HepG2 (cell line): Measurements from ENCODE around the gene TRAPPC12. TPM values are rescaled to one million over a fixed set of nuclear protein-coding genes. Genes with fewer than 3 reads are reported as not detected.

Experiments
- ATAC-seq: fragments of 200-7000 bp; cut with Tn5 transposase; 3 replicates; pipeline ENCODE4 v1.9.1; 2020; ENCODE audit warnings: mild to moderate bottlenecking, moderate library complexity
- BruUV-seq: library from RNA; stranded (reverse); fragments of 400-500 nt; replicated peaks from 2 replicates; lab custom pipeline; 2021; lab: Mats Ljungman, UMichigan
- CTCF ChIA-PET: fragments of 300-600 bp; formaldehyde crosslinking; extraction: SDS; loops from one replicate; lab custom pipeline; 2021; ENCODE audit warnings: low total read pairs, inconsistent platforms, low intra/inter-chr PET ratio; lab: Yijun Ruan, JAX
- POLR2A ChIA-PET: fragments of 350-600 bp; sonication (Branson Sonifier 250); formaldehyde crosslinking; loops from one replicate; lab custom pipeline; 2020; ENCODE audit warnings: antibody characterized with exemption, inconsistent platforms; lab: Yijun Ruan, JAX
- DNase-seq: peaks from one replicate; pipeline ENCODE4 v3.0.0-alpha.2; 2015; ENCODE audit warnings: low spot score
- FAIRE-seq: peaks from 3 replicates; lab custom pipeline; 2011; peaks lifted over from hg19 to GRCh38; lab: Jason Lieb, UNC
- H2AFZ ChIP-seq: one replicate; pipeline ENCODE4 v1.6.1; 2011; ENCODE audit warnings: low read length, inconsistent platforms
- H3K27ac ChIP-seq: fragments of 300-600 bp; 3 replicates; pipeline ENCODE4 v1.8.0; 2011; ENCODE audit warnings: mixed run types, mild to moderate bottlenecking, mixed read lengths, low read length, inconsistent platforms; ENCODE audit not compliant: insufficient read depth; ENCODE audit errors: extremely low read length
- H3K27me3 ChIP-seq, 2 experiments: fragments of 200-600 bp in 1 of 2; 2 replicates in 1 of 2; 3 replicates in 1 of 2; pipeline versions ENCODE4 v1.6.0 to v1.8.0; 2011; ENCODE audit warnings: low read length in 2 of 2, mild to moderate bottlenecking in 2 of 2, moderate library complexity in 2 of 2, inconsistent platforms in 1 of 2; ENCODE audit not compliant: insufficient read depth in 2 of 2, control insufficient read depth in 1 of 2
- H3K36me3 ChIP-seq, 2 experiments: fragments of 200-600 bp in 1 of 2; replicated peaks in 1 of 2; 2 replicates in 1 of 2; 3 replicates in 1 of 2; pipeline versions ENCODE4 v1.5.1 to v1.8.0; 2011; ENCODE audit warnings: low read length in 2 of 2, inconsistent platforms in 1 of 2; ENCODE audit not compliant: insufficient read depth in 2 of 2, control insufficient read depth in 1 of 2
- H3K4me1 ChIP-seq: 2 replicates; pipeline ENCODE4 v1.5.1; 2012; ENCODE audit warnings: low read length, inconsistent platforms; ENCODE audit not compliant: insufficient read depth
- H3K4me2 ChIP-seq: 2 replicates; pipeline ENCODE4 v1.6.0; 2011; ENCODE audit warnings: low read depth, low read length, inconsistent platforms
- H3K4me3 ChIP-seq, 3 experiments: fragments of 200-600 bp in 1 of 3; sonication (generic), shearing (Covaris generic) in 1 of 3; replicated peaks in 1 of 3; 2 replicates each; pipeline ENCODE4 v1.5.1; 2011 to 2016; ENCODE audit warnings: low read length in 3 of 3, inconsistent platforms in 2 of 3, low read depth in 2 of 3, mild to moderate bottlenecking in 2 of 3, control low read depth in 1 of 3, mixed read lengths in 1 of 3; ENCODE audit not compliant: insufficient read depth in 1 of 3
- H3K79me2 ChIP-seq: one replicate; pipeline ENCODE4 v1.6.1; 2011; ENCODE audit warnings: low read length, inconsistent platforms; ENCODE audit not compliant: insufficient read depth
- H3K9ac ChIP-seq: 2 replicates; pipeline ENCODE4 v1.6.0; 2011; ENCODE audit warnings: mild to moderate bottlenecking, low read depth, low read length, inconsistent platforms; ENCODE audit not compliant: insufficient read depth
- H3K9me3 ChIP-seq: 2 replicates; pipeline ENCODE4 v1.5.1; 2012; ENCODE audit warnings: mild to moderate bottlenecking, low read length
- H4K20me1 ChIP-seq: 2 replicates; pipeline ENCODE4 v1.6.0; 2011; ENCODE audit warnings: inconsistent platforms, mild to moderate bottlenecking, low read length, moderate library complexity; ENCODE audit not compliant: insufficient read depth
- E2F5 ChIP-seq: sonication (generic); formaldehyde crosslinking; conservative IDR thresholded peaks from 2 replicates; pipeline ENCODE4 v1.4.0; 2020; ENCODE audit warnings: missing genetic modification reagents
- MAFF ChIP-seq: IDR thresholded peaks from 2 replicates; pipeline ENCODE4 v1.6.1; 2011; ENCODE audit warnings: low read depth, low read length, improper control_type of control experiment
- NBN ChIP-seq: fragments of 450-650 bp; conservative IDR thresholded peaks from 2 replicates; pipeline ENCODE4 v1.6.1; 2017
- PRMT3 ChIP-seq: sonication (generic); formaldehyde crosslinking; IDR thresholded peaks from 2 replicates; pipeline ENCODE4 v1.8.1; 2022; ENCODE audit warnings: low read depth, mild to moderate bottlenecking, moderate library complexity, missing genetic modification reagents, borderline replicate concordance
- RAD51 ChIP-seq: fragments of 450-650 bp; IDR thresholded peaks from 2 replicates; pipeline ENCODE4 v1.6.1; 2016; ENCODE audit warnings: borderline replicate concordance
- ZMAT5 ChIP-seq: sonication (generic); formaldehyde crosslinking; IDR thresholded peaks from 2 replicates; pipeline ENCODE4 v1.5.0; 2020; ENCODE audit warnings: mild to moderate bottlenecking, low read depth, missing genetic modification reagents, borderline replicate concordance
- ZNF512B ChIP-seq: sonication (generic); formaldehyde crosslinking; IDR thresholded peaks from 2 replicates; pipeline ENCODE4 v1.5.1; 2020; ENCODE audit warnings: missing genetic modification reagents, mild to moderate bottlenecking, borderline replicate concordance
- ZNF619 ChIP-seq: sonication (generic); formaldehyde crosslinking; IDR thresholded peaks from 2 replicates; pipeline ENCODE4 v1.4.0; 2020; ENCODE audit warnings: mild to moderate bottlenecking, missing genetic modification reagents
- ZNF784 ChIP-seq: sonication (generic); formaldehyde crosslinking; IDR thresholded peaks from 2 replicates; pipeline ENCODE4 v1.5.1; 2020; ENCODE audit warnings: missing genetic modification reagents, mild to moderate bottlenecking, borderline replicate concordance
- WGBS: methylation state at CpG from one replicate; pipeline ENCODE4 v1.1.6; 2017; ENCODE audit warnings: low lambda C conversion rate; 5-methylcytosine and 5-hydroxymethylcytosine counted together
- in situ Hi-C: cut with HindIII; loops from 2 replicates; pipeline ENCODE4 v1.10.0; 2017; ENCODE audit warnings: low pct_unique_long_range_greater_than_20kb; ENCODE audit not compliant: extremely low pct_ligation_motif_present
- intact Hi-C: fragments of 100-400 bp; cut with micrococcal nuclease; formaldehyde crosslinking; loops from one replicate; pipeline ENCODE4 v1.10.0; 2022; ENCODE audit not compliant: unreplicated experiment
- polyA plus RNA-seq, 8 experiments: library from polyadenylated mRNA; depleted of rRNA in 3 of 8; stranded (reverse) in 7 of 8; unstranded in 1 of 8; fragments of >200 nt; fragmentation: Illumina TruSeq in 4 of 8; extraction: Trizol in 4 of 8; gene quantifications; 2 replicates each; pipeline versions ENCODE4 v1.2.1 to v1.2.3, GENCODE V29; 2011 to 2016; ENCODE audit warnings: low read depth in 4 of 8, missing spikeins in 1 of 8, mixed read lengths in 1 of 8; ENCODE audit not compliant: insufficient read depth in 1 of 8
- total RNA-seq, 5 experiments: library from RNA; depleted of rRNA; stranded (reverse); fragments of >200 nt; fragmentation: Illumina TruSeq; extraction: Trizol; gene quantifications; 2 replicates each; pipeline ENCODE4 v1.2.3, GENCODE V29; 2016; ENCODE audit warnings: low read depth in 1 of 5

The TRAPPC12 gene
- total and polyA plus RNA-seq, 2 of the 13 experiments (the other 11 are each of a cell fraction or from before 2014, with no cell fraction given), result 46.4 to 97.7 TPM

GRCh38 chr2:3449086-3449485, 69.6 kb downstream of the TRAPPC12 start (continued):
- TF ChIP-seq ZNF784 (CRISPR knock-in tag), result no peak

- CTCF ChIA-PET, result no interaction called here
- FAIRE-seq, result no peak
Observed at GRCh38 chr2:3449936-3450335, 70.4 kb downstream of the TRAPPC12 start.

More at GRCh38 chr2:3449936-3450335, 70.4 kb downstream of the TRAPPC12 start:
- Histone ChIP-seq H3K79me2 (no peaks in the 10 kb centered on the region), H3K36me3 (peaks cover 23 to 57% of the 10 kb centered on the region in 2 experiments), H3K27ac (no peak overlapping the region), H4K20me1 (no peaks in the 10 kb centered on the region), H3K27me3 (no peaks in the 10 kb centered on the region), H3K9me3 (no peaks in the 10 kb centered on the region), H3K4me1 (peaks cover 12% of the 10 kb centered on the region), H3K4me3 (no peak overlapping the region), H3K9ac (no peak overlapping the region), H3K4me2 (no peak overlapping the region), H2AFZ (no peak overlapping the region)
- in situ Hi-C loops, result no loop called here
- 95% methylated on average over 11 of the region's 11 CpGs for WGBS
- intact Hi-C loops, result no loop called here
- POLR2A ChIA-PET, result interaction anchor here (1.1 kb wide), 1 partner anchor 16 kb away, joined by 3 read pairs; no protein-coding TSS in a partner anchor
- BruUV-seq, result no TSS peak
- TF ChIP-seq E2F5 (CRISPR knock-in tag) (no peak), ZMAT5 (CRISPR knock-in tag) (no peak), ZNF512B (CRISPR knock-in tag) (no peak), NBN (no peak), MAFF (no peak), RAD51 (no peak), PRMT3 (CRISPR knock-in tag) (no peak), ZNF619 (CRISPR knock-in tag) (no peak)
- ATAC-seq (no peak), DNase-seq (no peak)
